Thyroid gland (tissue), 4 donors: ENCODE data around the gene NADSYN1. TPM values are rescaled to one million over a fixed set of nuclear protein-coding genes. Genes with fewer than 3 reads are reported as not detected.

ENCODE experiments used
- DNase-seq, 2 donors: peaks; one replicate each; pipeline ENCODE4 v3.0.0-alpha.2; 2019
- H3K27ac ChIP-seq, 3 donors: fragments of 200-600 bp; sonication (generic); 1 replicate in 2 of 3; 2 replicates in 1 of 3; pipeline ENCODE4 v1.5.1; 2016 to 2019; ENCODE audit warnings: mild to moderate bottlenecking in 1 of 3, moderate library complexity in 1 of 3
- H3K27me3 ChIP-seq: fragments of 200-600 bp; sonication (generic); one replicate; pipeline ENCODE4 v1.5.1; 2019
- H3K36me3 ChIP-seq, 2 donors: fragments of 200-600 bp; sonication (generic); one replicate each; pipeline ENCODE4 v1.5.1; 2016 to 2019
- H3K4me1 ChIP-seq, 2 donors: fragments of 200-600 bp; sonication (generic); one replicate each; pipeline ENCODE4 v1.5.1; 2017 to 2019
- H3K4me3 ChIP-seq, 3 donors: fragments of 200-600 bp; sonication (generic); replicated peaks in 1 of 3; 1 replicate in 2 of 3; 2 replicates in 1 of 3; pipeline ENCODE4 v1.5.1; 2016; ENCODE audit warnings: mild to moderate bottlenecking in 1 of 3
- H3K9me3 ChIP-seq: fragments of 200-600 bp; sonication (generic); one replicate; pipeline ENCODE4 v1.5.1; 2017
- CTCF ChIP-seq, 6 experiments: fragments of 200-600 bp in 3 of 6; fragments of 450-650 bp in 3 of 6; sonication (generic) in 3 of 6; IDR thresholded peaks; one replicate each; pipeline ENCODE4 v1.5.1; 2016 to 2019; ENCODE audit warnings: antibody characterized with exemption in 6 of 6, mild to moderate bottlenecking in 2 of 6, inconsistent platforms in 1 of 6, moderate library complexity in 1 of 6
- POLR2A ChIP-seq, 2 donors: fragments of 450-650 bp; IDR thresholded peaks; one replicate each; pipeline ENCODE4 v1.6.1; 2017; ENCODE audit warnings: antibody characterized with exemption in 2 of 2, mild to moderate bottlenecking in 2 of 2, moderate library complexity in 1 of 2
- WGBS, 2 donors: methylation state at CpG; one replicate each; pipeline ENCODE4 v1.1.5; 2017; 5-methylcytosine and 5-hydroxymethylcytosine counted together
- intact Hi-C: fragments of 100-400 bp; cut with DNase I; formaldehyde crosslinking; loops from one replicate; pipeline ENCODE4 v1.15.1; 2023
- total RNA-seq, 4 donors: library from RNA; depleted of rRNA; stranded (reverse); fragments of >200 nt; gene quantifications; one replicate each; pipeline ENCODE4 v1.2.3, GENCODE V29; 2016

Gene NADSYN1
- total RNA-seq, 4 donors from 2014 or later, result 41.9 to 102 (median 54.7) TPM

DNA sequence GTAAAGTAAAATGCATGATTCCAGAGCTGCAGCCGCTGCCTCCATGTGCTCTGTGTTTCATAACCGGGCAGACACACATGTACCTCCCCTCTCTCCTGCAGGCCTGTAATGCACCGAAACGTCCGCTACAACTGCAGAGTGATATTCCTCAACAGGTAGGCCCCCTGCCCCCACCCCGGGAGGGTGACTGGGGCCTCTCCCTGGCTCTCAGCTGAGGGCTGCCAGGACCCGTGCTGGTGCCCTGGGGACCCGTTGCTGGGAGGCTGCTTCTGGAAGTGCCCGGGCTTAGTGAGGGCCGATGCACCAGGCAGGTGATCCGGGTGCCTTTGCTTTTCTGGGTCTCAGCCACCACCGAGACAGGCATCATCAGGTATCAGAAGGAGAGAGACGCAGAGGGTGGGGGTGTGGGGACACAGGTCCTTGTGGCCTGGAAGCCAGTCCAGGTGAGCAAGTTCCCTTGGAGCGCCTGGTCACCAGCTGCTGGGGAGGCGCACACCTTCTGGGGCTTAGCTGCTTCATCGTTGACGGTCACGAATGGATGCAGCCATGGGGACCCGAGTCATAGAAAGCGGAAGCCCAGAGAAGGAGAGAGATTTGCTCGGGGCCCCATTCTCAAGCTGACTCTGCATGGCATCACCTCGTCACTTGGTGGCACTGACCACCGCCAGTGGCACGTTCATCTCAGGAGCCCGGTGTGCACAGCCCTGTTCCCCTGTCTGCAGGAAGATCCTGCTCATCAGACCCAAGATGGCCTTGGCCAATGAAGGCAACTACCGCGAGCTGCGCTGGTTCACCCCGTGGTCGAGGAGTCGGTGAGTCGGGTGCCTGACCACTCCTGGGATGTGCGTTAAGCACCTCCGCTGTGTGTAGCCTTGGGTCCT is 10.6 kb downstream of the NADSYN1 start:
- DNase-seq, result no peak
- peaks cover 27 to 32% of the 10 kb centered on the region in 2 donors for H3K36me3 ChIP-seq
- H3K27me3 ChIP-seq, result no peaks in the 10 kb centered on the region
- no peaks in the 10 kb centered on the region for H3K9me3 ChIP-seq
- H3K4me3 ChIP-seq, result no peak overlapping the region
- no peak overlapping the region for H3K27ac ChIP-seq
- 95 to 97% methylated on average over 24 to 32 of the region's 34 CpGs for WGBS, 2 donors
- H3K4me1 ChIP-seq, result no peaks in the 10 kb centered on the region
- no peak for TF ChIP-seq POLR2A (IDR thresholded peaks at IDR 0.05)
- TF ChIP-seq CTCF (IDR thresholded peaks at IDR 0.05), result no peak
- intact Hi-C loops, result no loop called here

- H3K4me1 ChIP-seq, result no peaks in the 10 kb centered on the region
- H3K27me3 ChIP-seq, result no peaks in the 10 kb centered on the region
- H3K36me3 ChIP-seq, result peaks cover 12 to 17% of the 10 kb centered on the region in 2 donors
- intact Hi-C loops, result no loop called here
- H3K27ac ChIP-seq, result no peak overlapping the region
- no peak overlapping the region for H3K4me3 ChIP-seq
- no peaks in the 10 kb centered on the region for H3K9me3 ChIP-seq
- 92 to 97% methylated on average over 4 of the region's 4 CpGs for WGBS, 2 donors
- no peak for DNase-seq
- TF ChIP-seq CTCF (IDR thresholded peaks at IDR 0.05) (no peak), POLR2A (IDR thresholded peaks at IDR 0.05) (no peak)
These were observed 12.1 kb downstream of the NADSYN1 start for GRCh38 chr11:71465054-71465453.

DNA sequence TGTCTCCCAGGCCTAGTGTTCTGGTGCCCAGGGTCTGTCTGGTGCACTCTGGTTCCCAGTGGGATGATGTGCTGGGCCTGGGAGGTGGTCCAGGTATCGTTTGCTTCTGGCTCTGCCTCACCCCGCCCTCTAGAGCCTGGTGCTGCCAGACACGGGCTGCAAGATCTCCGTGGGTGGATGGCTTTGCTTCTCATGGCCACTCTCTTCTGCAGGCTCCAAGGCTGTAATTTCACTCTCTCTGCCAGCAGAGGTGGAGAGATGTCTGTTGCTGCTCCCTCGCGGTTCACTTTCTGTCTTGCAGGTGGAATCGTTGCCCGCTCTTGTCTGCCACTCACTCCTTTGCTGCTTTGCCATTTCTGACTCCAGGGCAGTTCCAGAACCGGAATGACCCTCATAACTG is 13.4 kb downstream of the NADSYN1 start:
- Histone ChIP-seq H3K36me3 (peaks cover 0 to 8% of the 10 kb centered on the region in 2 donors), H3K4me1 (no peaks in the 10 kb centered on the region), H3K9me3 (no peaks in the 10 kb centered on the region), H3K4me3 (no peak overlapping the region), H3K27ac (no peak overlapping the region), H3K27me3 (no peaks in the 10 kb centered on the region)
- intact Hi-C loops, result no loop called here
- no peak for DNase-seq
- WGBS, 2 donors, result 87 to 90% methylated on average over 9 of the region's 9 CpGs
- TF ChIP-seq POLR2A (IDR thresholded peaks at IDR 0.05), result no peak
- no peak for TF ChIP-seq CTCF (IDR thresholded peaks at IDR 0.05)

DNA sequence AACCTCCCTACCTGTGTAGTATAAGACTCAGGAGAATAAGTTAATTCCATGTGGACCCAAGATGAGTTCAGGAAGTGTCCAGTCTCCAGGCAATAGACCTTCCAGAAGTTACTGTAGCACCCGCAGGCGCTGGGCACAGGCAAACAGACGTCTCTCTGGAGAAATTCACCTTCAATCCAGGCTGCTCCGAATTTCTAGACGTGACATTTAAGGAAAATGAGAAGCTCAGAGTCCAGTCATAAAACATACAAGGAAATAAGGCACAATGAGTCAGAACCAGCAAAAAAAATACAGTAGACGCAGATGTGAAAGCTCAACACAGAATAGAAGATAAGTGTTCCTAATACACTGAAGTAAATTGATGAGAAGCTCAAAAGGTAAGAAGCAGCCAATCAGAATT is 14.2 kb downstream of the NADSYN1 start:
- Histone ChIP-seq H3K36me3 (peaks cover 0 to 4% of the 10 kb centered on the region in 2 donors), H3K4me1 (no peaks in the 10 kb centered on the region), H3K9me3 (no peaks in the 10 kb centered on the region), H3K27me3 (no peaks in the 10 kb centered on the region), H3K27ac (no peak overlapping the region), H3K4me3 (no peak overlapping the region)
- DNase-seq, result no peak
- TF ChIP-seq CTCF (IDR thresholded peaks at IDR 0.05), result no peak
- TF ChIP-seq POLR2A (IDR thresholded peaks at IDR 0.05), result no peak
- 95 to 96% methylated on average over 6 of the region's 6 CpGs for WGBS, 2 donors
- intact Hi-C loops, result no loop called here

DNA sequence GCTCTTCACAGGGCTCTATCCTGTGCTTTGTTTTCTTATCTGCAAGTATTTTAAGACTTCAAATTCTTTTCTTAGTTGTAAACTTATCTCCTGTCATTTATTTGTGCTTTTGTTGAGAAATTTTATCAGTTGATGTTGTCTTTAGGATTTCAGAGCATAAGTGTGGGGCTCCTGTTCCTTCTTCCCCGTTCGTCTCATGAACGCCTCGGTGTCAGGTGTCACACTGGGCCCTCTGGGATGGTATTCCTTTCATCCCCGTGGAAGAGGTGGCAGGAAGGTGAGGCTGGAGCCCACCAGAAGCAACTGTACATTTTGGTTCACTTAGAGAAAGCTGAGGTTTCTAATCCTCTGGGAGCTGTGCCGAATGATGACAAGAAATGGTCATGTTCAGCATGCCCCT is 17.9 kb downstream of the NADSYN1 start:
- peaks cover 13 to 28% of the 10 kb centered on the region in 2 donors for H3K36me3 ChIP-seq

More for the DNA sequence above, 17.9 kb downstream of the NADSYN1 start:
- Histone ChIP-seq H3K27me3 (no peaks in the 10 kb centered on the region), H3K27ac (no peak overlapping the region), H3K4me1 (no peaks in the 10 kb centered on the region), H3K9me3 (no peaks in the 10 kb centered on the region), H3K4me3 (no peak overlapping the region)
- 68 to 69% methylated on average over 6 of the region's 6 CpGs for WGBS, 2 donors
- DNase-seq, result no peak
- TF ChIP-seq CTCF (IDR thresholded peaks at IDR 0.05), result no peak
- intact Hi-C loops, result no loop called here
